GM12874 (cell line): Measurements from ENCODE around the gene DMKN.

ENCODE experiments used
- TF ChIP-seq, protein P1 (sequence below): IDR thresholded peaks from 2 replicates; pipeline ENCODE4 v1.5.1; 2011; ENCODE audit warnings: low read depth, mild to moderate bottlenecking, control low read depth, low read length, moderate library complexity; ENCODE audit not compliant: insufficient read depth

The DMKN gene

DNA sequence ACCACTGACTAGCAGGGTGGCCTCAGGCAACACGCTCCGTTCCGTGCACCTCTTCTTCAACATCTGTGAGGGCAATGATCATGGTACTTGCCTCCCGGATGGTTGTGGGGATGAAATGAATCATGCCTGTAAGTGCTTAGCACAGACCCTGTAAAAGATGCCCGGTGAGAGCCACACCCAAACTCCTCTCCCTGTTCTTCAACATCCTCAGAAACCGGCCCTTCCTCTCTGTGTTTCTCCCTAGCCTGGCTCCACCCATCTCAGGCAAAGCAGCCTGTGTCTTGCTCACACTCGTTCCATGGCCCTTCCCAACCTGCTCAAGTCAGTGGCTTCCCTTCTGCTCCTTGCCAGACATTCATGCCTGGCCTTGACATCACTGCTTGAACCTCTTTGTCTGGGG lies 5.8 kb upstream of the DMKN start:
- TF ChIP-seq, protein P1, sequence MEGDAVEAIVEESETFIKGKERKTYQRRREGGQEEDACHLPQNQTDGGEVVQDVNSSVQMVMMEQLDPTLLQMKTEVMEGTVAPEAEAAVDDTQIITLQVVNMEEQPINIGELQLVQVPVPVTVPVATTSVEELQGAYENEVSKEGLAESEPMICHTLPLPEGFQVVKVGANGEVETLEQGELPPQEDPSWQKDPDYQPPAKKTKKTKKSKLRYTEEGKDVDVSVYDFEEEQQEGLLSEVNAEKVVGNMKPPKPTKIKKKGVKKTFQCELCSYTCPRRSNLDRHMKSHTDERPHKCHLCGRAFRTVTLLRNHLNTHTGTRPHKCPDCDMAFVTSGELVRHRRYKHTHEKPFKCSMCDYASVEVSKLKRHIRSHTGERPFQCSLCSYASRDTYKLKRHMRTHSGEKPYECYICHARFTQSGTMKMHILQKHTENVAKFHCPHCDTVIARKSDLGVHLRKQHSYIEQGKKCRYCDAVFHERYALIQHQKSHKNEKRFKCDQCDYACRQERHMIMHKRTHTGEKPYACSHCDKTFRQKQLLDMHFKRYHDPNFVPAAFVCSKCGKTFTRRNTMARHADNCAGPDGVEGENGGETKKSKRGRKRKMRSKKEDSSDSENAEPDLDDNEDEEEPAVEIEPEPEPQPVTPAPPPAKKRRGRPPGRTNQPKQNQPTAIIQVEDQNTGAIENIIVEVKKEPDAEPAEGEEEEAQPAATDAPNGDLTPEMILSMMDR, result no peak

DNA sequence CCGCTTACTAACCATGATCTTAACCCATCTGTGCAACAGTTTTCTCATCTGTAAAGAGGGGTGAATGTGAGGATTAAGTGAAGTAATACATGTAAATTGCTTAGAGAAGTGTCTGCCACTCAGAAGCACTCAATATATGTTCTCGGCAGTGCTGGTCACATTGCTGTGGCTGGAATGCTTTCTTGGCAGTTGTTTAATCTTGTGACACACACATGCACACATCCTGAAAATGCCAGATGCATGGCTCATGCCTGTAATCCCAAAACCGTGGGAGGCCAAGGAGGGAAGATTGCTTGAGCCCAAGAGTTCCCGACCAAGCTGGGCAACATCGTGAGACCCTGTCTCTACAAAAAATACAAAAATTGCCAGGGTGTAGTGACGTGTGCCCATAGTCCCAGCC lies 4.9 kb upstream of the DMKN start:
- TF ChIP-seq, protein P1, result no peak

DNA sequence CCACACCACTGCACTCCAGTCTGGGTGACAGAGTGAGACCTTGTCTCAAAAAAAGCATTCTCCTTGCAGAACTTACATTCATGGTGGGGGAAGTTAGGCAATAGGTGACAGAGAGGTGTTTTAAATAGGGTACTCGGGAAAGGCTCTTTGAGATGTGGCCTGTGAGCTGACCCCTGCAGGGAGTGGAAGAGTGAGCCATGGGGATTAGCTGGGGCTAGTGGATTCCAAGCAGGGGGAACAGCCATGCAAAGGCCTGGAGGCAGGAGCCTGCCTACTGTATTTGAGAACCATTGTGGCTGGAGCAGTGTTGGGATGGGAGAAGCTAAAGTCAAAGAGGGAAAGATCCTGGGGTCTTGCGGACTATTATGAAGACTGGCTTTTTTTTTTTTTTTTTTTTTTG lies 3.9 kb upstream of the DMKN start:
- TF ChIP-seq, protein P1, result no peak

DNA sequence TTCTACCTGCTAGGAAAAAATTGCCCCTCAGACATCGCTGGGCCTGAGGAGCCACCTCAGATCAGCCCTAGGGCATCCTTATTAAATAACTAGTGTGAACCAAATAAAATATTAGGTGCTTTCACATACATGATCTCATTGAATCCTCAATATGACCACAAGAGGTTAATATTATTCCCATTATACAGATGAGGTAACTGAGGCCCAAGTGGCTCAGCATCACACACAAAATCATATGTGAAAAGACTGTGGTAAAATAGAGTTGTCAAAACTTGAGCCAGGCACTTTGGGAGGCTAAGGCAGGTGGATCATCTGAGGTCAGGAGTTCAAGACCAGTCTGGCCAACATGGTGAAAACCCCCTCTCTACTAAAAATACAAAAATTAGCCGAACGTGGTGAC lies 2.9 kb upstream of the DMKN start:
- TF ChIP-seq, protein P1, result no peak

DNA sequence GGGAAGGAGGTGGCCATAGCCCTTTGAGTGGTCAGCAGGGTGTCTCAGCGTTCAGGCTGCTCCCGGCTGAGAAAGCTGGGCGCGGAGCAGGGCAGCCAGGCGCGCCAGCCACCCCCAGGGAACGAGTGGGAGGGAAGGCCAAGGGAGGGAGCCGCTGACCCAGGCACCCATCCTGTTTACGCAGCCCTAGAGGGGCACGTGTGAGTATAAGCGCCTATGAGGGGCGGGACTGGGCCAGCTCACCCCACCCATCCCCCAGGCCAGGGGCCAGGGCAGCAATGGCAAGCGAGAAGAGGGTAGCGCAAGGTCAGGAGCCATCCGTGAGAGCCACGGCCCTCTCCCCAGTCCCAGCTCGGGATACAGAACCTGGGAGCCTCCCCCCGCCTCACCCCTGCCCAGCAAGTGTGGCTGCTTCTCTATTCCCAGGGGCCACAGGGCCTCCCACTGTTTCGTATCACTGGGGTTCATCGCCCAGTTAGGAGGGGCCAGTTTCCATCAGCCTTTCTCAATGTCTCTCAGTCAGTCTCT lies 897 bp upstream of the DMKN start:
- TF ChIP-seq, protein P1, result no peak

DNA sequence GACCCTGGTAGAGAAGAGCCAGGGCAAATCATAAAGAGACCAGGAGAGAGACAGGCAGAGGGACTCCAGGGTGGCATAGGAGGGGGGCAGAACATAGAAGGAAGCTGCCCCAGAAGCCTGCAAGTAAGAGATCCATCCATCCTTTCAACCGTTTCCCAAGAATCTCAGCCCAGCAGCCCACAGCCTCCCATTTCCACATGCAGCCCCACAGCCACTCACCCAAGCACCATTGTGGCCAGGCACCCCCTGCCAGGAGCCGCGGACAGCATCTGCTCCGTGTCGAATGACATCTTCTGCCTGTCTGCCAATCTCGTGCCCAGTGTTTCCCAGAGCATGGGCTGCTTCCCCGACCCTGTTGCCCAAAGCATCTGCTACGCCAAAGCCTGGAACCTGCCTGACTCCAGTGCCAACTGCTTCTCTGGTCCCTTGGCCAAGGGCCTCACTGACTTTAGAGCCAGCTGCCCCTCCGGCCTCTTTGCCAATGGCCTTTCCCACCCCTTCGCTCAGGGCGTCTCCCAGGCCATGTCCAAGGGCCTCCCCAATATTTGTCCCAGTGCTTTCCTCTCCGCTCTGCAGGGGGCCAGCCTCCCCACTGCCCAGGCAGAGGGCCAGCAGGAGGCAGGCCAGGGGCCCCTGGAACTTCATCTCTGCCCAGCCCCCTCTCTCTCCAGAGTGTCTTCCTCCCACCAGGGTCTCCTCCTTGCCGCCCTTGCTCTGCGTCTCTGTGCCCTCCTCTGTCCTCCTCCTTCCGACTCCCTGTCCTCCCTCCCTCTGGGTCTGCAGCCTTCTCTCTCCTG lies 420 bp downstream of the DMKN start:
- TF ChIP-seq, protein P1, result no peak

DNA sequence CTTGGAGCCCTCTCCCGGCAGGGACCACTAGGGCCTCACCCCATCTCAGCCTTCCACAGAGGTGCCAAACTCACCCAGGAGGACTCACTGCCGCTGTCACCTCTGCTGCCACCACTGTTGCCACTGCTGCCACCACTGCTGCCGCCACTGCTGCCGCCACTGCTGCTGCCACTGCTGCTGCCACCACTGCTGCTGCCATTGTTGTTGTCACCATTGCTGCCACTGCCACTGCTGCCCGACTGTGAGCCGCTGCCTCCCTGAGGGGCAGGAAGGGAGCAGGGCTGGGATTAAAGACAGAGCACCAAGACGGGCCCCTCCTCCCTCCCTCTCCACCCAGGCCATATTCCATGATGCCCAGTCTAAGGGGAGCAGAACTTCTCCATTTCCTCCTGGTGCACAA lies 2.1 kb downstream of the DMKN start:
- TF ChIP-seq, protein P1, result no peak
